DMS 273 (cell line): Measurements from ENCODE around the gene TP53TG3C.
"Not testable (repeated sequence)": the region's sequence is repeated elsewhere in the genome, so short reads cannot be mapped to it uniquely, and the experiment has no call there.

ENCODE experiments used
- DNase-seq: peaks from one replicate; lab custom pipeline; 2025; ENCODE audit not compliant: unreplicated experiment; lab: John Stamatoyannopoulos, UW

Gene TP53TG3C

GRCh38 chr16:33193926-33194325 lies at the start of gene TP53TG3C:
TSS of gene TP53TG3C (plus strand) at chr16:33194226. CDS start at chr16:33194294, 68 bp downstream.
- DNase-seq = not testable (repeated sequence)
